GM21390 (cell line): ENCODE measurements around the gene QRSL1.
"Not testable (repeated sequence)": the region's sequence is repeated elsewhere in the genome, so short reads cannot be mapped to it uniquely, and the experiment has no call there.

Experiments
- ATAC-seq: cut with Tn5 transposase; IDR thresholded peaks from one replicate; pipeline ENCODE4 v1.9.1; 2021; ENCODE audit not compliant: unreplicated experiment

QRSL1 gene

DNA sequence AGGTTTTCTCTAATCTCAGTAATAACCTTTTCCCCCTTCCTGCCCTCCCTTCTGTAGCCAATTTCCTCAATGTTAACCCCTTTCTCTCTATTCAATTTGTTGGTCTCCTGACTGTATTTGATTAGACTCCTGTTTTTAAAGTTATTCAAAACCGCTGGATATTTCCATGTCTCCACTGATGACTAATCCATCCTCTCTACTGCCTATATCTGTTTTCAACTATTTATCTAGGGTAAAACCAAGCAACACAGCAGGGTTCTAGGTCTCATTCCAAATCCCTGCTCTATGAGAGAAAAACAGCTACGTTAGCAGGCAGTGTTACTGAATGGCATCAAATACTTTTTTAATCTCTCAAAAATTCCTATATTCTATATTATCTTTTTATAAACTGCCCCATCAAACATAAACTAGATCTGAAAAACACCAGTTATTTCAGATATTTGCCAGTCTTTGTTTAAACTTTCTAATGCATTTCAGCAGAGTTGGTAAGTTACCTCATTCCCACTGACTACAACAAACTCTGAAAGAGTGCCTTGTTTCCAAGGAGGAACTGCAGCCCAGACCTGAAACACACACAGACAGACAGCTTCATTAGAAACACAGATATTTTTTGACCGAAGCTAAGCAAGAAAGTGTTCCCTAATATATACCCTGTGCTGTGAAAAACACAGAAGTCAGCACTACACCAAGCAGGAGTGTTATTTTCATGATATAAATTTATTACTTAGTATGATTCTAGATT is 8.3 kb upstream of the QRSL1 start:
- no peak for ATAC-seq

GRCh38 chr6:106622412-106622811 is 7.0 kb upstream of the QRSL1 start:
- no peak for ATAC-seq

DNA sequence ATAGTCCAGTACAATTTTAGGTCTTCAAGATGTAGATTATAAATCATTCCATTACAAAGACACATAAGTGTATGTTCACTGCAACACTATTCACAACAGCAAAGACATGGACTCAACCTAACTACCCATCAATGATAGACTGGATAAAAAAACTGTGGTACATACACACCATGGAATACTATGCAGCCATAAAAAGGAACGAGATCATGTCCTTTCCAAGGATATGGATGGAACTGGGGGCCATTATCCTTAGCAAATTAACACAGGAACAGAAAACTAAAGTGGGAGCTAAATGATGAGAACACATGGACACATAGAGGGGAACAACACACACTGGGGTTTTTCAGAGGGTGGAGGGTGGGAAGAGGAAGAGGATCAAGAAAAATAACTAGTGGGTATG is 6.3 kb upstream of the QRSL1 start:
- ATAC-seq: no peak

- ATAC-seq: no peak
Measured at GRCh38 chr6:106626485-106626884, 2.9 kb upstream of the QRSL1 start.

- not testable (repeated sequence) for ATAC-seq
Measured at GRCh38 chr6:106627760-106628159, 1.6 kb upstream of the QRSL1 start.

- peak; percentile 8 for ATAC-seq
Measured at GRCh38 chr6:106628658-106629102, 698 bp upstream of the QRSL1 start.

GRCh38 chr6:106629859-106630163 is 433 bp downstream of the QRSL1 start:
- ATAC-seq: no peak

DNA sequence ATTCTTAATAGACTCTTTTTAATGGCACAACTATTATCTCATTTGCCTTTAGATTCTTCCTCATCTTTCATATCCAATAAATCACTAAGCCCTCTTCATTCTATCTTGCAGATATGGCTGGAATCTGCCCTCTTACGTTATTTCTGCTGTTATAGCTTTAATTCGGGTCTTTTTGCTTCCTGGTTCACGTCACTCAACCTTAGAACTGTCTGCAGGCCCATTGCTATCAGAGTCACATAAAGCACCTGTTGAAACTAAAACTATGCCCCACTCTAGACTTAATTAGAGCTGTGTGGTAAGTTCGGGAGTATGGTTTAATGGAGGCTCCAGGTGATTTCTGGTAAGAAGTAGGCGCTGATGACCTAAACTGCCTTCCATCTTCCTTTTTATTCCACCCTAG is 988 bp downstream of the QRSL1 start:
- no peak for ATAC-seq

- ATAC-seq: no peak
Measured at GRCh38 chr6:106631346-106631745, 2.0 kb downstream of the QRSL1 start.

DNA sequence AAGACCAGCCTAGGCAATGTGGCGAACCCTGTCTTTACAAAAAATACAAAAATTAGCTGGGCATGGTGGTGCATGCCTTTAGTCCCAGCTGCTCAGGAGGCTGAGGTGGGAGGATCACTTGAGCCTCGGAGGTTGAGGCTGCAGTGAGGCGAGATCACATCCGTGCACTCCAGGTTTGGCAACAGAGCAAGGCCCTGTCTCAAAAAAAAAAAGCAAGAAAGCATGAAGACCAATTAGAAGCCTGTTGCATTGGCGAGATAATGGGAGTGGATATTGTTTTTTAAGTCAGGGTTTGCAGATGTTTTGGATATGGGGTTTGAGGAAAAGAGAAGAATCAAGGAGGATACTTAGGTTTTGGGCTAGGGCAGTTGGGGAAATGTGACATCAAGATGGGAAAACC is 5.2 kb downstream of the QRSL1 start:
- no peak for ATAC-seq

GRCh38 chr6:106637051-106637716 is 7.8 kb downstream of the QRSL1 start:
- ATAC-seq: peak; percentile 28

- peak; percentile 78 for ATAC-seq
Measured at GRCh38 chr6:106637717-106638341, 8.5 kb downstream of the QRSL1 start.

DNA sequence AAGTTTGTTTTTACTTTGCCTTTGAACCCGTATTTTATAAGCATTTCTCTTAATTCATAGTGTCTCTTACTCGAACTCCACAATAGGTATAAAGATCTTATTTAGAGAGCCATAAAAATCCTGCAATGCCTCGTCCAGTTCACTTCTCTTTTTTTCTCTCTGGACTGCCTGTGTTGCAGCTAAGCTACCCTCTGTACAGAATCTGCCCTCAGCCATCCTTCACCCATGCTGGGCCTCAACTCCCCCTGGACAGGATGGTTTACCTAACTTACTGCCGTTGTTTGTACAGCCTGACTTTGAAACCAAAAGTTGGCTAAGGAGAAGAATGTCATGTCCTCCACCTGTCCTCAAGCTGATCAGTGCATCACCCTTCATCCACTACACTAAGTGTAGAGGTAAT is 10.4 kb downstream of the QRSL1 start:
- no peak for ATAC-seq

GRCh38 chr6:106642476-106642875 is 13.1 kb downstream of the QRSL1 start:
- no peak for ATAC-seq

DNA sequence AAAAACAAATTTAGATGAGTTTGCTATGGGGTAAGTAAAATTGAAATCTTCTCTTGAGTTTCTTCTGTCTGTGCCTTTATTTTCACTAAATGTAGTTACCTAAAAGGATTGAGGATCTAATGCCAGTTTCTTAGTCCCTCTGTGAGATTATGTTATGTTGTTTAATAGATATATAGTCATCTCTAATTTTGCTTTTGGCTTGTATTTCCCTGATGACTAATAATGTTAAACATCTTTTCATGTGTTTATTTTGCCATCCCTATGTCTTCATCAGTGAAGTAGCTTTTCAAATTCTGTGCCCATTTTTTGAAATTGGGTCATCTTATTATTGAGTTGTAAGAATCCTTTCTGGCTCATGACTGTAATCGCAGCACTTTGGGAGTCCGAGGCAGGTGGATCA is 13.7 kb downstream of the QRSL1 start:
- ATAC-seq: no peak

DNA sequence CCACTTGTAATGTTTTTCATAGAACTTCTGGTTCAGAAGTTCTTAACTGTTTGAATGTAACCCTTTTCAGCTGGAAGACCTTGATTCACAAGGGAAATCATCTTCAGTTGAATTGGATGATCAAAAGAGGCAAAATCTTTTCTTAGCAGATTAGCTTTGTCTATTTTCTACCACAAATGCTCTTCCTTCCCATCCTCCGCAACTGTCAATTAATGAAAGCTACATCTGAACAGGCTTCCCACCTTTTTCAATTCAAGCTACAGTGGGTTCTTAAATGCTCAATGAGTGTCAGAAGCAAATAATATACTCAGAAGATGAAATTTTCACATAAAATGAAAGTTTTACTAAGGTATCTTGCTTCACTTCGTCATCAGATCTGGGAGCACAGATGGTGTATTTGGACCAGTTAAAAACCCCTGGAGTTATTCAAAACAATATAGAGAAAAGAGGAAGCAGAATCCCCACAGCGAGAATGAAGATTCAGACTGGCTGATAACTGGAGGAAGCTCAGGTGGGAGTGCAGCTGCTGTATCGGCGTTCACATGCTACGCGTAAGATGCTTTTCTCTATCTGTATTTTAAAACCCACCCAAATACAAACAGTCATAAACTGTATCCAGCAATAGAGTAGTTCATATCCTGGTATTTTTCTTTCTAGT is 19.4 kb downstream of the QRSL1 start:
- ATAC-seq: peak; percentile 88

DNA sequence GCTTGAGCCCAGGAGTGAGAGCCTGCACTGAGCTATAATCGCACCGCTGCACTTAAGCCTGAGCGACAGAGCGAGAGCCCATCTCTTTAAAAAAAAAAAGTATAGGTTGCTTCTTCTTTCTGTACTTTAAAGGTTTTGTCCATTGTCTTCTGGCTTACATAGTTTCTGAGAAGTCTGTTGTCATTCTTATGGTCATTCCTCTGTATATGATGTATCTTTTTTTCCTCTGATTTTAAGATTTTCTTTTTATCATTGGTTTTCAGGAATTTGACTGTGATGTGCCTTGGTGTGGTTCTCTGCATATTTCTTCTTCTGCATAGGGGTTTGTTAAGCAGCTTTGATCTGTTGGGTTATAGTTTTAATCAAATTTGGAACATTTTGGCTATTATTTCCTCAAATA is 29.1 kb downstream of the QRSL1 start:
- no peak for ATAC-seq

DNA sequence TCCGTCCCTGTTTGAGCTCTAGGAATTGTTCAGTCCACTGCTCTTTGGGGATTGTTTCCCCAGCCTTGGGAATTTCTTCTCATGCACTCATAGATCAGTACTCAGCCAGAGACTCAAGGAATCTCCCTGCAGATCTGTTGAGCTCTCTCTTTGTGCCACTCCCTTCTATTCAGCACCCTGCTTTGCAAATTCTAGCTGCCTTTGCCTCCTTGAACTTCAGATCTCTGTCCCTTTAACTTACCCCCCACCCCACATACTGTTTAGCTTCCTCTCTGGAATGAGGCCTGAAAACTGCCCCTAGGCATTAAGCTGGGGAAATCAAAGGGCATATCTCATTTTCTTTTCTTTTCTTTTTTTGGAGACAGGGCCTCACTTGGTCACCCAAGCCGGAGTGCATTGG is 30.5 kb downstream of the QRSL1 start:
- ATAC-seq: no peak

- no peak for ATAC-seq
Measured at GRCh38 chr6:106662458-106662857, 33.1 kb downstream of the QRSL1 start.

- ATAC-seq: peak; percentile 98
Measured at GRCh38 chr6:106666282-106667021, 37.1 kb downstream of the QRSL1 start.

- ATAC-seq: no peak
Measured at GRCh38 chr6:106667022-106667402, 37.6 kb downstream of the QRSL1 start.
